NOMO-1 treated with dmso at 0.1 percent for 144 hours (cell line): Measurements from ENCODE around the gene ASTN1.

ENCODE experiments used
- DNase-seq: peaks from one replicate; lab custom pipeline; 2025; ENCODE audit not compliant: unreplicated experiment; lab: John Stamatoyannopoulos, UW

ASTN1 gene

DNA sequence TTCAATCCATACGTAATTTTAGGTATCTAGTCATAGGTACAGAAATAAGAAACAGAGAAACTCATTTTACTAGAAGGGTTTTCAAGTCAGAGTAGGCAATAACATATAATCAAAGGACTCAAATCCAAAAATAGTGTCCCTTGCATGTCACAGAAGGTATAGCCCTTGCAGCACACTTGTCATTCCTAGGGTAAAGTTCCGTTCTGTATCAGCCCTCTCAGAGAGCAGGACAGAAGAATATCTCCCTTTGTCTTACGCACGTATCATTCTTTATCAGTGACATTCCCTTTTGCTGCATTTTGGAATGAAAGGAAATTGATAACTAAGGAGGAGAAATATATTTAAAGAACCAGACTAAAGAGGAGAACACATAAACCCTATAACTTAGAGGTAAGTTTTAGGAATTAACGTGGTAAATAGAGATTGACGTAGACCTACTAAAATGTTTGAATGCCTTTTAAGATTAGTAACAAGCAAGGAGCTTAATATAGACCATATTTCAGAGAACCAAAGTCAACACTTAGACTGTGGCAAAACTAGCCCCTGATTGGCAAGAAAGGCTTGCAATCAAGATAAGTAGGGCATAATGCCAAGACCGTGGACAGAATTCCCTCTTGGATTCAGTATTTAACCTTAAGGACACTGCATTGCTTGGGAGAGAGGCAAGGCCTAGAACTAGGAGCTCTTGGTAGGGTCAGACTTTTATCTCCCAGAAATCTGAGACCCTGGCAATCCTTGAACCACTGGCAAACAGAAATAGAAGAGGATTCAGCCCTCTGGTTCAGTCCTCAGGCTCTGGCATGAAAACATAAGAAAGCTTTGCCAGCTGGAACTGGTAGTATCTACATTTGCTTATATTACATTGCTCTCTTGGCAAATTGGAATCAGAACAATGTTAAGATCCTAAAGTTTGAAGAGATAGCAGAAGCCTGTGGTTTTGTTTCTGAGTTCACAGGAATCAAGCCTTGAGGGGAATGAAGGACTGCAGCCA lies 232.1 kb downstream of the ASTN1 start:
- no peak for DNase-seq

GRCh38 chr1:176931526-176931925 lies 233.0 kb downstream of the ASTN1 start:
- DNase-seq = no peak

DNA sequence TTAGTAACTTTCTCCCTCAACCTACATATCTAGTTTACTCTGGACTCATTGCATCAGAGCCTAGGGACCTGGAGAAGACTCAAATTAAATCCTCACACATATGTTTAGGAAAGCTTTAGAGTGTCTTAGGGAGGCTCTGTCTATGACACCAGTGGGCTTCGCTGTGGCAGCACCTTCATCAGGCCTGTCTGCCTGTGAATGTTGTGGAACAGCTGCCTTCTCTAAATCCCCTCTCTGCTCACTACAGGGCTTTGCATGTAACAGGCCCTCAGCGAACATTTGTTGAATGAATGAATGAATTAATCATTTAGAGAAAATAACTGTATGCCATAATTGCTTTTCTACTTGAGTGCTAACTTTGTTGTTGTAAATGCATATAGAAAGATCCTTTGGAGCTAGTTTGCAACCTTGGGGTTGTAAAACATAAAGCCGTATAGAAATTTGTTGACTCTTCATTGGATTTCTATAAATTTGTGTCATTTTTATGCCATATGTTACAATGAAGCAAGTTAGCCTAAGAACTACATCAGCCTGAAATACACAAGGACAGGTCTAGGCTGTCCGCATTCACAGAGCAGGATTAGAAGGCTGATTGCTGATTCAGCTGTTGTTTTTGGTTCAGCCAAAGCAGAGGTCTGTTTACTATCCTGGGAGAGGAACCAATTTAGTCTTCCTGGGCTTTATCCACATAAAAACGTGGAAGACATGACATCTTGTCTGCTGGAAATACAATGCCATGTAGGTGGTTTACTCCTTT lies 238.0 kb downstream of the ASTN1 start:
- no peak for DNase-seq

GRCh38 chr1:176925223-176925622 lies 239.3 kb downstream of the ASTN1 start:
- no peak for DNase-seq

DNA sequence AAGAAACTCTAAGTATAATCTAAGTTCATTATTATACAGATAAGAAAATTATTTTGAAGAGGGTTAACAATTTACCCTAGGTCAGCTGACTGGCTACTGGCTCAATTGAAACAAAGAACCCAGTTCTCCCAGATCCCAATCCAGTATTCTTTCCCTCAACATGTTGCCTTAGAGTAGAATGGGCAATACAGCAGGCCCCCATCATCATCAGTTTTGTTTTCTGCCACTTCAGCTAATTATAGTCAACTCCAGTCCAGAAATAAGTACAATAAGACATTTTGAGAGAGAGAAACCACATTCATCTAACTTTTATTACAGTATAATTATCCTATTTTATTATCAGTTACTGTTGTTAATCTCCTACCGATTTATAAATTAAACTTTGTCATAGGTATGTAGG lies 241.2 kb downstream of the ASTN1 start:
- no peak for DNase-seq

DNA sequence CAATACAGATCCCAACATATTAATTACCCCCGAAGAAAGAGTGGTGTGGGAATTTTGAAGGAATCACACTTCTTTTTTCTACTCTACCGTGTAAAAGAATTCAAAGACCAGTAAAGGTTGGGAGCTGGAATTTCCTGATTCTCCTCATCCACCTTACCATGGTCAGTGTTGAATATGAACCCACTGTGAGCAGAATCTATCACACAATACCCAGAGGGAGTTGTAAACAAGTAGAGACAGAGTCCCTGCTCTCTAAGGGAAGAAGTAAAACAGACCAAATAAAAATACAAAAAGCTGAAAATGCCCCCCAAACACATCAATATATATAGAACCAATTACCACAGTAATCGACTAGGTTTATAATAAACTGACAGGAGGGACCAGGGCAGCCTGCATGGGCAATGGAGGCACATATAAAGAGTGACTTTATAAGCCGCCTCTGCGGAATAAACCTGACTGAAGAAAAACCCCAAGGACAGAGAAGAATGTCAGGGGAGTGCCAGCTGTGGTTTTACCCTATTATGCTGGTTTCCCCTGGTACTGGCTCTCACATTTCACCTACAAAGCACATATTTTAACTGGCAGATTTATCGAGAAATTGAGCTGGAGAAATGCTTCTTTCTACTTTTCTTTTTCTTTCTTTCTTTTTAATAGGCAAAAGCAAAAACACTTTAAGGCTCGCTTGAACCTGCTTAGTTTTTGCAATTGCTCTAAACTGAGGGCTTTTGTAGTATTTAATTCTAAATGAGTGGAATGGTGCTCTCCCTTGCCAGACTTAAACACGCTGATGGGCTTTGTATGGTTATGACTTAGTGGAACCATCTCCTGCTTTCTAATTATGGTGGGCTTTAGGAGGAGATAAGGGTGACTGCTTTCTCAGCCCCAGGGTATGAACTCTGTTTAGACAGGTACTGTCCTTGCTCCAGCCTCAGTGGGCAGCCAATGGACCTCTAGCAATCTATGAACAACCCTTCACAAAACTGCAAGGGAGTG lies 244.8 kb downstream of the ASTN1 start:
- no peak for DNase-seq

- no peak for DNase-seq
Observed at GRCh38 chr1:176905648-176906047, 258.9 kb downstream of the ASTN1 start.

GRCh38 chr1:176904057-176904751 lies 260.3 kb downstream of the ASTN1 start:
- DNase-seq = no peak

DNA sequence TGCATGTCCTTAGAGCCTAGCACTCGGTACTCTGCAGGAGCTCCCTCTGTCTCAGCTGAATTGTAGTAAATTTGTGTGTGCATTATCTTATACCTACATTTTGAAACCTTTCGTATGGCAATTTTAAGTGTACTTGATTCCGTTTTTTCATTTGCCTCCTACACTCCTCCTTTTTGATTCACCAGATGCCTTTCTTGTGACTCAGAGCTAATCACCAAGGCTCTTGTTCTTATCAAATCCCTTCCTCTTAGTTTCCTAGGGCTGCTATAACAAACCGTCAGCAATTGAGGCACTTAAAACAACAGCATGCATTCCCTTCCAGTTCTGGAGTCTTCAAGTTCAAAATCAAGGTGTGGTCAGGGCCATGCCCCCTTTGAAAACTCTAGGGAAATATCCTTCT lies 261.0 kb downstream of the ASTN1 start:
- no peak for DNase-seq

DNA sequence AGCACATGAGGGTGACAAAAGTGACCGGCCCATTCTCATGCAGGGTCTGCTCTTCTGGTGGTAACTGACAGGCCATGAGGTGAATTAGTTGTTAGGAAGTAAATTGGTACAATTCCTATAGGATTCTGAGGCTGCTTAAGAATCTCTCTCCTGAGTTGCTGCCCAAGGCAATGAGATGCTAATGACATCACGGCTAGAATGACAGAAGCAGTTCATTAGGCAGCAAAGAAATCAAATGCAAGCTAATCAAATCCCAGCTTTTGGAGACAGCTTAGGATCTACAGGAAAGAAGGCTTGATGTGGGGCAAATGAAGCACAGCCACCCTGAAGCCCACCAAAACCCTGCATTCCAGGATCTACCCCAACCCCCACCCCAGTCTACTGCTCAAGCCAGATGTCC lies 265.2 kb downstream of the ASTN1 start:
- no peak for DNase-seq

- peak; percentile 30 for DNase-seq
Observed at GRCh38 chr1:176897350-176898236, 266.9 kb downstream of the ASTN1 start.

GRCh38 chr1:176896216-176896615 lies 268.3 kb downstream of the ASTN1 start:
- DNase-seq = no peak

DNA sequence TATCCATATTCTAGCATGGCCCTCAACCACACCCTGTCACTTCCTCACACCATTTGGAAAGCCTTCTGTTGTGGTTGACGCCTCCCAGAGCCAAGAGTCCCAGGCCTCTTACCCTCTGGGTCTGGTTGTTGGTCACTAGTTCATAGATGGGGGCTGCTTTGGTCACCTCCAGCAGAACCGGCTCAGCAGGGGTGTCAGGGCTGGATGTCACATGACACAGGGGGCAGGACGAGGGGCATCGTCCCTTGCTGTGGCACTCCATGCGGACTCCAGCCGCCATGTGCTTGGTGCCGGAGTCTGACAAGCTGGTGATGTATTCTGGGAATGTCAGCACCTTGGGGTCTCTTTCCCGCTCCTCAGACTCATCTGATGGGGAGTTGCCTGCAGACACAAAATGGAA lies 270.1 kb downstream of the ASTN1 start:
- no peak for DNase-seq

GRCh38 chr1:176893625-176894352 lies 270.7 kb downstream of the ASTN1 start:
- no peak for DNase-seq

- no peak for DNase-seq
Observed at GRCh38 chr1:176888471-176889032, 276.0 kb downstream of the ASTN1 start.

GRCh38 chr1:176885751-176886150 lies 278.8 kb downstream of the ASTN1 start:
- no peak for DNase-seq

- DNase-seq = no peak
Observed at GRCh38 chr1:176885341-176885740, 279.2 kb downstream of the ASTN1 start.

DNA sequence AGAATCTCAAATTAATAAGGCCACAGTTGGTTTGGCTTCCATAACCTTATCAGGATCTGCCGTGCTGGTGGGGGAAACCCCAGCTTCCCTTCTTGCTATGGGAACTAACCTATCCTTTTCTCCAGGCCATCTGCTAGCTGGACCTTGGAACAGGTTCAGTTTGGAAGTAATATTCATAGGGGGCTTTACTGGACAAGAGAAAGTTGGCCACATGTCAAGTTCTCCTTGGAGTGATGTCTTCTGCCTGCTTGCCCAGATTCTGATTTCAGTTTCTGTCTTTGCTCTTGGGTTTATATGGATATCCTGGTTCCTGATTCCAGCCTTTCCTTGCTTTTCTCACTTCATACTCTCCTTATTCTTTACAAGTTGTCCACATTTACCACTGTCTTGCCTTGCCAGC lies 279.6 kb downstream of the ASTN1 start:
- DNase-seq = no peak
